ENCODE data around the gene FGFR4. TPM values are rescaled to one million over a fixed set of nuclear protein-coding genes. Genes with fewer than 3 reads are reported as not detected.

Gene FGFR4
- total RNA-seq, 1 donor from 2014 or later: 0.79 TPM

- TF ChIP-seq, protein P1, sequence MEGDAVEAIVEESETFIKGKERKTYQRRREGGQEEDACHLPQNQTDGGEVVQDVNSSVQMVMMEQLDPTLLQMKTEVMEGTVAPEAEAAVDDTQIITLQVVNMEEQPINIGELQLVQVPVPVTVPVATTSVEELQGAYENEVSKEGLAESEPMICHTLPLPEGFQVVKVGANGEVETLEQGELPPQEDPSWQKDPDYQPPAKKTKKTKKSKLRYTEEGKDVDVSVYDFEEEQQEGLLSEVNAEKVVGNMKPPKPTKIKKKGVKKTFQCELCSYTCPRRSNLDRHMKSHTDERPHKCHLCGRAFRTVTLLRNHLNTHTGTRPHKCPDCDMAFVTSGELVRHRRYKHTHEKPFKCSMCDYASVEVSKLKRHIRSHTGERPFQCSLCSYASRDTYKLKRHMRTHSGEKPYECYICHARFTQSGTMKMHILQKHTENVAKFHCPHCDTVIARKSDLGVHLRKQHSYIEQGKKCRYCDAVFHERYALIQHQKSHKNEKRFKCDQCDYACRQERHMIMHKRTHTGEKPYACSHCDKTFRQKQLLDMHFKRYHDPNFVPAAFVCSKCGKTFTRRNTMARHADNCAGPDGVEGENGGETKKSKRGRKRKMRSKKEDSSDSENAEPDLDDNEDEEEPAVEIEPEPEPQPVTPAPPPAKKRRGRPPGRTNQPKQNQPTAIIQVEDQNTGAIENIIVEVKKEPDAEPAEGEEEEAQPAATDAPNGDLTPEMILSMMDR (IDR thresholded peaks at IDR 0.05; ENCODE audit: insufficient read depth, low read length, severe bottlenecking): no peak
- no peaks in the 10 kb centered on the region for H3K27me3 ChIP-seq (ENCODE audit: control insufficient read depth, insufficient read depth, low read length)
- FAIRE-seq: no peak
Observed at GRCh38 chr5:177090813-177091212, 4.1 kb downstream of the FGFR4 start.

GRCh38 chr5:177091232-177091631, 4.5 kb downstream of the FGFR4 start:
- Histone ChIP-seq H3K36me3 (ENCODE audit: control insufficient read depth, insufficient read depth, low read length) (no peaks in the 10 kb centered on the region), H3K27me3 (ENCODE audit: control insufficient read depth, insufficient read depth, low read length) (no peaks in the 10 kb centered on the region), H3K4me3 (ENCODE audit: low read depth, low read length) (no peak overlapping the region)
- TF ChIP-seq, protein P1 (IDR thresholded peaks at IDR 0.05; ENCODE audit: insufficient read depth, low read length, severe bottlenecking): no peak
- DNase-seq (ENCODE audit: low read depth) (no peak), FAIRE-seq (no peak)

More at GRCh38 chr5:177090813-177091212, 4.1 kb downstream of the FGFR4 start:
- no peak overlapping the region for H3K4me3 ChIP-seq (ENCODE audit: low read depth, low read length)
- no peaks in the 10 kb centered on the region for H3K36me3 ChIP-seq (ENCODE audit: control insufficient read depth, insufficient read depth, low read length)
- DNase-seq (ENCODE audit: low read depth): no peak

- TF ChIP-seq, protein P1 (IDR thresholded peaks at IDR 0.05; ENCODE audit: insufficient read depth, low read length, severe bottlenecking): no peak
- no peak for FAIRE-seq
- no peak for DNase-seq (ENCODE audit: low read depth)
- Histone ChIP-seq H3K27me3 (ENCODE audit: control insufficient read depth, insufficient read depth, low read length) (no peaks in the 10 kb centered on the region), H3K36me3 (ENCODE audit: control insufficient read depth, insufficient read depth, low read length) (no peaks in the 10 kb centered on the region), H3K4me3 (ENCODE audit: low read depth, low read length) (no peak overlapping the region)
Observed at GRCh38 chr5:177092178-177093081, 5.7 kb downstream of the FGFR4 start.

DNA sequence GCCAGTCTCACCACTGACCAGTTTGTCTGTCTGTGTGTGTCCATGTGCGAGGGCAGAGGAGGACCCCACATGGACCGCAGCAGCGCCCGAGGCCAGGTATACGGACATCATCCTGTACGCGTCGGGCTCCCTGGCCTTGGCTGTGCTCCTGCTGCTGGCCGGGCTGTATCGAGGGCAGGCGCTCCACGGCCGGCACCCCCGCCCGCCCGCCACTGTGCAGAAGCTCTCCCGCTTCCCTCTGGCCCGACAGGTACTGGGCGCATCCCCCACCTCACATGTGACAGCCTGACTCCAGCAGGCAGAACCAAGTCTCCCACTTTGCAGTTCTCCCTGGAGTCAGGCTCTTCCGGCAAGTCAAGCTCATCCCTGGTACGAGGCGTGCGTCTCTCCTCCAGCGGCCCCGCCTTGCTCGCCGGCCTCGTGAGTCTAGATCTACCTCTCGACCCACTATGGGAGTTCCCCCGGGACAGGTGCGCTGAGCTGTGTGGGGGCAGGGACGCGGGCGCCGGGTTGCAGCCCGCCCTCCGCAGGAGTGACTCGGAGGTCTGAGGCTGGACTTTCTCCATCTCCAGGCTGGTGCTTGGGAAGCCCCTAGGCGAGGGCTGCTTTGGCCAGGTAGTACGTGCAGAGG, 6.5 kb downstream of the FGFR4 start:
- H3K4me3 ChIP-seq (ENCODE audit: low read depth, low read length): no peak overlapping the region
- FAIRE-seq (no peak), DNase-seq (ENCODE audit: low read depth) (no peak)
- no peaks in the 10 kb centered on the region for H3K36me3 ChIP-seq (ENCODE audit: control insufficient read depth, insufficient read depth, low read length)
- TF ChIP-seq, protein P1 (IDR thresholded peaks at IDR 0.05; ENCODE audit: insufficient read depth, low read length, severe bottlenecking): no peak
- no peaks in the 10 kb centered on the region for H3K27me3 ChIP-seq (ENCODE audit: control insufficient read depth, insufficient read depth, low read length)

- Histone ChIP-seq H3K36me3 (ENCODE audit: control insufficient read depth, insufficient read depth, low read length) (no peaks in the 10 kb centered on the region), H3K27me3 (ENCODE audit: control insufficient read depth, insufficient read depth, low read length) (no peaks in the 10 kb centered on the region), H3K4me3 (ENCODE audit: low read depth, low read length) (no peak overlapping the region)
- DNase-seq (ENCODE audit: low read depth) (no peak), FAIRE-seq (no peak)
- TF ChIP-seq, protein P1 (IDR thresholded peaks at IDR 0.05; ENCODE audit: insufficient read depth, low read length, severe bottlenecking): no peak
Observed at GRCh38 chr5:177093803-177094202, 7.1 kb downstream of the FGFR4 start.
